Measurements from ENCODE around the gene EFCAB7. TPM values are rescaled to one million over a fixed set of nuclear protein-coding genes. Genes with fewer than 3 reads are reported as not detected.
"Not testable (repeated sequence)": the region's sequence is repeated elsewhere in the genome, so short reads cannot be mapped to it uniquely, and the experiment has no call there.

Gene EFCAB7
- total RNA-seq, 2 donors from 2014 or later = 9.7 to 10.5 TPM

GRCh38 chr1:63572686-63573085, 49.4 kb downstream of the EFCAB7 start:
- not testable (repeated sequence) for H3K36me3 Mint-ChIP-seq (ENCODE audit: low read depth); H3K27me3 Mint-ChIP-seq; H3K4me3 Mint-ChIP-seq; H3K27ac Mint-ChIP-seq; ATAC-seq (replicated peaks); H3K4me1 Mint-ChIP-seq; H3K9me3 Mint-ChIP-seq

DNA sequence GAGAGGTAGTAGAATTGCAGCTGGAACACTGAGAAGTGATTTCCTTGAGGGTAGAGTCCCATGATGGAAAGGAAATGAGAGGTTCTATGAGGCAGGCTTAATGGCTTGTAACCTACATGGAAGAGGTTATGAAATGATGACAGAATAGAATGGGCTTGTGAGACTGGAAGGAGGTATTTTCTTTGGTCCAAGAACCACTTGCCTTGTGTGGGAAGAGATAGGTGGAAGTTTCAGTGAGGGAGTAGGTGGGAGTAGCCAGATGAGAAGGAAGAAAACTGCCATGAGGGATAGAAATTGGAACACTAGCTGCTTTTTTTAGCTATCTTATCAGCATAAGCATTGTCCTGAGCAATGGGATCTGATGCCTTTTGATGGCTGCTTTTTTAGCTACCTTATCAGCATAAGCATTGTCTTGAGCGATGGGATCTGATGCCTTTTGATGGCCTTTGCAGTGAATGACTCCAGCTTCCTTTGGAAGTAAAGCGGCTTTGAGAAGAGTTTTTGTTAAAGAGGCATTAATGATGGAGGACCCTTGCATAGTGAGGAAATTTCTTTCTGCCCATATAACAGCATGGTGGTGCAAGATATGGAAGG, 51.0 kb downstream of the EFCAB7 start:
- H3K36me3 Mint-ChIP-seq (ENCODE audit: low read depth); H3K27me3 Mint-ChIP-seq; ATAC-seq (replicated peaks); H3K27ac Mint-ChIP-seq; H3K9me3 Mint-ChIP-seq; H3K4me3 Mint-ChIP-seq; H3K4me1 Mint-ChIP-seq: not testable (repeated sequence)

- H3K27me3 Mint-ChIP-seq = no peaks in the 10 kb centered on the region
- no peaks in the 10 kb centered on the region for H3K4me1 Mint-ChIP-seq
- ATAC-seq (replicated peaks) = no peak
- no peak overlapping the region for H3K4me3 Mint-ChIP-seq
- H3K9me3 Mint-ChIP-seq = no peaks in the 10 kb centered on the region
- H3K27ac Mint-ChIP-seq = no peak overlapping the region
- no peaks in the 10 kb centered on the region for H3K36me3 Mint-ChIP-seq (ENCODE audit: low read depth)
These were observed 52.1 kb downstream of the EFCAB7 start for GRCh38 chr1:63575340-63575826.

DNA sequence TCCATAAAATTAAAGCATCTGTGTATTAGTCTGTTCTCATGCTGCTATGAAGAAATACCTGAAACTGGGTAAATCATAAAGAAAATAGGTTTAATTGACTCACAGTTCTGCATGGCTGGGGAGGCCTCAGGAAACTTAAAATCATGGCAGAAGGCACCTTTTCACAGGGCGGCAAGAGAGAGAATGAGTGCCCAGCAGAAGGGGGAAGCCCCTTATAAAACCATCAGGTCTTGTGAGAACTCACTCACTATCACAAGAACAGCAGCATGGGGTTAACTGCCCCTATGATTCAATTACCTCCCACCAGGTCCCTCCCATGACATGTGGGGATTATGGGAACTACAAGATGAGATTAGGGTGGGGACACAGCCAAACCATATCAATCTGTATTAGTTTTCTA, 63.0 kb downstream of the EFCAB7 start:
- H3K27ac Mint-ChIP-seq, H3K4me1 Mint-ChIP-seq, H3K9me3 Mint-ChIP-seq, H3K27me3 Mint-ChIP-seq, H3K4me3 Mint-ChIP-seq: not testable (repeated sequence)
- H3K36me3 Mint-ChIP-seq (ENCODE audit: low read depth) = peaks cover 19% of the 10 kb centered on the region
- peak; percentile 21 for ATAC-seq (replicated peaks)

DNA sequence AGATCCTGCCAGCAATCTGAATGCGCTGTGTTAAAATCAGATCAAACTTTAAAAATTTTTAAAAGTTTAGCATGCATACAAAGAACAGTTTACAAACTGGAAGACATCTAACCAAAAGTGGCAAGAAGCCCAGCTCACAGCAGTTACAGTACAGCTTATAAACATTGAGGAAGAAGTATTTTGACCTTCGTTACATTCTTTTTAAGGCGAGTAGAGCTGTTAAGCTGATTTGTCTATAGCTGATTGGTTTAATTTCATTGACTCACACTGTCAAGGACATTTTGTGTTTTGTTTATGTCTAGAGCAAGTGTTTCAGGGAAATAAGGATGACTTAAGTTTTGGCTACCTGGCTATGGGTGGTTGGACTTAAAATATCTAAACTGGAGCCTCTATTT, 66.8 kb downstream of the EFCAB7 start:
- no peak overlapping the region for H3K27ac Mint-ChIP-seq
- peaks cover 40% of the 10 kb centered on the region for H3K36me3 Mint-ChIP-seq (ENCODE audit: low read depth)
- H3K27me3 Mint-ChIP-seq = no peaks in the 10 kb centered on the region
- no peak for ATAC-seq (replicated peaks)
- no peak overlapping the region for H3K4me3 Mint-ChIP-seq
- H3K4me1 Mint-ChIP-seq = peaks cover 12% of the 10 kb centered on the region
- H3K9me3 Mint-ChIP-seq = no peaks in the 10 kb centered on the region

DNA sequence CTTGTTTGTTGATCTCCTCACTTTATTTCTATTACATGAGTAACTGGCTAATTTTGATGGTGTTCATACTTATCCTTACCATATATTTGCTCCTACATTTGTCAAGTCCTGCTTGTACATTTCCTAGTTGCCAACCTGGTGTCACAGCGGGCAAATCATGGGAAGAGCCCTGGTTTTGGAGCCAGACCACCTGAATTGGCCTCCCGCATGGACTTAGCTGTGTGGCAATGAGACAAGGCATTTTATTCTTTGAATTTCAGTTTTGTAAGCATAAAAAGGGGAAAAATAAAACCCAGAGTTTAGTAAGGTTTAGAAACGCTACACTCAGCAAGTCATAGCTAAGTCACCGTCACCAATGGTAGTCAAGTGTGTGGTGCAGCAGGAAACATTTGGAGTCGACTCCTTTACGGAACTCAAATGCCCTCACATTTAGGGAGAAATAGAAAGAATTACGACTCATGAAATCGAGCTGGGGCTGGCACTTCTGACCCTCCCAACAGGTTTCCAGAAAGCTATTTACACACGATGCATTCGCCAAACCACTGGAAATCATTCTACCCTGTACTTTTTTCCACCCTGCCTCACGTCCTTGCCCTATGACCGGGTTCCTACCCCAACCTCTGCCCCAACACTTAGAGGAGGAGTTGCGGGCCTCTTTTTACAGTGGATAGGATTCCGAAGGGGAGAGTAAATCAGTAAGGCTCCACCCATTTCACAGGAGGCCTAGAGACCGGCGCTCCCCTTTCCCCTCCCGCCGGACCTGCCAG, 69.4 kb downstream of the EFCAB7 start:
- Mint-ChIP-seq H3K9me3 (no peaks in the 10 kb centered on the region), H3K27me3 (no peaks in the 10 kb centered on the region), H3K36me3 (ENCODE audit: low read depth) (peaks cover 43% of the 10 kb centered on the region), H3K4me1 (peaks cover 22% of the 10 kb centered on the region), H3K4me3 (peak overlapping the region; percentile 97), H3K27ac (peak overlapping the region; percentile 100)
- peak; percentile 59 for ATAC-seq (replicated peaks)

GRCh38 chr1:63593303-63593885, 70.1 kb downstream of the EFCAB7 start, which contains the start of gene PGM1:
TSS of gene PGM1 (plus strand) at chr1:63593411. CDS start at chr1:63593489, 78 bp downstream.
- Mint-ChIP-seq H3K9me3 (no peaks in the 10 kb centered on the region), H3K4me3 (peak within 1 kb of the TSS; percentile 97), H3K4me1 (peaks cover 22% of the 10 kb centered on the region), H3K36me3 (ENCODE audit: low read depth) (peaks cover 43% of the 10 kb centered on the region), H3K27ac (peak within 1 kb of the TSS; percentile 100), H3K27me3 (no peaks in the 10 kb centered on the region)
- ATAC-seq (replicated peaks) = peak; percentile 84

DNA sequence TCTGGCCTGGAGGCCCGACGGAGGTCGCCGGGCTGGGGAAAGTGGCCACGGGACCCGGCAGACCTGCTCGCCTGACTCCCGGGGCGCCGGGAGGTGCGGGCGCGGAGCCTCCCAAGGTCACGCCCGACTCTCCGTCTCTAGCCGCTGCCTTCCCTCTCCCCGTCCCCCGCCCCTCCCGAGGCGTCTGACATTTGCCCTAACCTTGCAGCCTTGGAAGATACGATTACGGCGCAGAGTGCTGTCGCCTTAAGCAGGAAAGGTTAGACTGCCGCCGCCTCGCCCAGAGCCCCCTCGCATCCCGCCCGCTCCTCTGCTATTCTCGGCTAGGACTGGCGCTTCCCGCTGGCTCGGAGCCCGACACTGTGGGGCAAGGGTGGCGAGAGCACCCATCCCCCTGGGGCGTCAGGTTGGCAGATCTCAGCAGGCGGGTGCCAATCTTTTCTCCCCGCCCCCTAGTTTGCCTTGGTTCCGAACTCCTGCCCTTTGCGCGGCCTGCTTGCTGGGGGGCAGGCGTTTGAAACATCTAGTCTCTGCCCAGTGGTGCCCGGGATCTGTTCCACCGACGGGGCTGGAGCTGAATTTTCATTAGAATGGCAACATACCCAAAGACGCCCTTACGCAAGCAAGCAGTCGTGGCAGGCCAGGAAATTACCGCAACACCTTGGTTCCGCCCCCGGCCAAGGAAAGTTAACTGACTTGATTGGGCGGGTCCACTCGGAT, 70.7 kb downstream of the EFCAB7 start:
- Mint-ChIP-seq H3K27ac (peak overlapping the region; percentile 100), H3K36me3 (ENCODE audit: low read depth) (peaks cover 43% of the 10 kb centered on the region), H3K27me3 (no peaks in the 10 kb centered on the region), H3K4me1 (peaks cover 22% of the 10 kb centered on the region), H3K4me3 (peak overlapping the region; percentile 97), H3K9me3 (no peaks in the 10 kb centered on the region)
- ATAC-seq (replicated peaks) = peak; percentile 61

DNA sequence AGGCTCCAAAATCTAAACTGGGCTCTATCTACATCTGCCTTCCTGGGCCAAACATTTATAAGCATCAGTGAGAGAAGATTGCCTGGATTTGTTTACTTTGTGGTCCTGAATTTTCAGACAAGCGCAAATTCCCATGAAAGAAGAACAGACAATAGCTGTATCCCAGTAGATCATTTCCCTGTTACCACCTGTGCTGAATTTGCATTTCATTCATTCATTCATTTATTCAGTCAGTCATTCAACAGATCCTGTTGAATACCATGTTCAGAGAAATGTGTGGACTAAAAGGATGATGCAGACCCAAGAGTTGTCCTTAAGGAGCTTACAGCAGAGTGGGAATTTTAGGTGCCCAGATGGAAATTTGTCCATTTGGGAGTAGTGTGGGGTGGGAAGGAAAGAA, 72.1 kb downstream of the EFCAB7 start:
- ATAC-seq (replicated peaks) = no peak
- Mint-ChIP-seq H3K4me1 (peaks cover 27% of the 10 kb centered on the region), H3K9me3 (no peaks in the 10 kb centered on the region), H3K36me3 (ENCODE audit: low read depth) (peaks cover 44% of the 10 kb centered on the region), H3K27me3 (no peaks in the 10 kb centered on the region), H3K4me3 (peak overlapping the region; percentile 97), H3K27ac (no peak overlapping the region)

GRCh38 chr1:63599799-63600198, 76.5 kb downstream of the EFCAB7 start:
- Mint-ChIP-seq H3K36me3 (ENCODE audit: low read depth) (peaks cover 15% of the 10 kb centered on the region), H3K27me3 (no peaks in the 10 kb centered on the region), H3K4me3 (no peak overlapping the region), H3K9me3 (peaks cover 3% of the 10 kb centered on the region), H3K27ac (no peak overlapping the region), H3K4me1 (peaks cover 25% of the 10 kb centered on the region)
- no peak for ATAC-seq (replicated peaks)

GRCh38 chr1:63600248-63600647, 76.9 kb downstream of the EFCAB7 start:
- no peak overlapping the region for H3K4me3 Mint-ChIP-seq
- H3K9me3 Mint-ChIP-seq = peaks cover 3% of the 10 kb centered on the region
- H3K27ac Mint-ChIP-seq = no peak overlapping the region
- no peak for ATAC-seq (replicated peaks)
- no peaks in the 10 kb centered on the region for H3K27me3 Mint-ChIP-seq
- peaks cover 25% of the 10 kb centered on the region for H3K4me1 Mint-ChIP-seq
- H3K36me3 Mint-ChIP-seq (ENCODE audit: low read depth) = peaks cover 14% of the 10 kb centered on the region

- peaks cover 3% of the 10 kb centered on the region for H3K9me3 Mint-ChIP-seq
- peaks cover 6% of the 10 kb centered on the region for H3K36me3 Mint-ChIP-seq (ENCODE audit: low read depth)
- no peak overlapping the region for H3K4me3 Mint-ChIP-seq
- H3K27ac Mint-ChIP-seq = no peak overlapping the region
- H3K4me1 Mint-ChIP-seq = peaks cover 20% of the 10 kb centered on the region
- no peak for ATAC-seq (replicated peaks)
- H3K27me3 Mint-ChIP-seq = no peaks in the 10 kb centered on the region
These were observed 77.7 kb downstream of the EFCAB7 start for GRCh38 chr1:63601061-63601460.

DNA sequence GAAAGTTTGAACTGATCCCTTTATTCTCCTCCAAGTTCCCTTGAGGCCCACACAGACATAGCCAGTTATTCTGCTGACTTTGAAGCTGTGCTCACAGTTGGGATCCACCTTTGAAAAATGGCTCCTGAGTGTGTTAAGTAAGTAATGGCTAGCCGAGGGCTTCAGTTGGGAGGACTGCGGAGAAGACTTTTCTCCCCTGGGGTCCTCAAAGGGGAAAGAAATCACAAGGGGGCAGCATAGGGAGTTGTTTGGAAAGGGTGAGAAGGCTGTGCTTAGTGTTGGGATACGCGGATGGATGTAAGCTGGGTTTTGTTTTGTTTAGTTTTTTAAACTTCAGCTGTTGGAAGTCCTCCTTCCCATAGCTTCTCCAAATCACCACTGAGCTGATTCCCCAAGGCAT, 78.1 kb downstream of the EFCAB7 start:
- no peak for ATAC-seq (replicated peaks)
- H3K9me3 Mint-ChIP-seq = peaks cover 3% of the 10 kb centered on the region
- no peak overlapping the region for H3K27ac Mint-ChIP-seq

DNA sequence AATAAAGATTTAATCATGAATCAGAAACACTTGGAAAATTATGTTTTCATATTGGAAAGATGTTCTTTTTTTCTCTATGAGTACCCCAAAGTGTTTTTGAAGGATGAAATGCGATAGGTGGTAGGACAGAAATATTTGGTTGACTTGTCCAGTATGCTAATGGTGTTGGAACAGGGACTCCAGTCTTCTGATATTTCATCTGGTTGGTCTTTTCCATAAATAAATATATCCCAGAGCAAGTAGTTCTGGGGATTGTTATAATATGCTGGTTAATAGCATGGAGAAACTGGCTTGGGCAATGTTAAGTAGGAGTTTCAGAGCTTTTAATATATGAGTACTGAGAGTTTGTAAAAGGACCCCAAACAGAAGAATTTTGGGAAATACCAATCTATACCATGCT, 78.6 kb downstream of the EFCAB7 start:
- H3K27ac Mint-ChIP-seq = no peak overlapping the region
- H3K9me3 Mint-ChIP-seq = peaks cover 3% of the 10 kb centered on the region
- no peak overlapping the region for H3K4me3 Mint-ChIP-seq
- ATAC-seq (replicated peaks) = no peak
- peaks cover 5% of the 10 kb centered on the region for H3K36me3 Mint-ChIP-seq (ENCODE audit: low read depth)
- H3K27me3 Mint-ChIP-seq = no peaks in the 10 kb centered on the region
- H3K4me1 Mint-ChIP-seq = peaks cover 16% of the 10 kb centered on the region

More for the DNA sequence above, 78.1 kb downstream of the EFCAB7 start:
- Mint-ChIP-seq H3K36me3 (ENCODE audit: low read depth) (peaks cover 5% of the 10 kb centered on the region), H3K4me1 (peaks cover 20% of the 10 kb centered on the region), H3K27me3 (no peaks in the 10 kb centered on the region), H3K4me3 (no peak overlapping the region)
